HT-29 (cell line): ENCODE results near the gene CLIC4. TPM values are rescaled to one million over a fixed set of nuclear protein-coding genes. Genes with fewer than 3 reads are reported as not detected.
A peak's percentile ranks its signal among the peaks of the same experiment; 100 is the strongest.
"Not testable (repeated sequence)": the region's sequence is repeated elsewhere in the genome, so short reads cannot be mapped to it uniquely, and the experiment has no call there.

ENCODE experiments used
- DNase-seq: peaks from one replicate; pipeline ENCODE4 v3.0.0-alpha.2; 2015; ENCODE audit warnings: low spot score
- total RNA-seq: library from RNA; depleted of rRNA; stranded (reverse); fragments of >200 nt; shearing (Covaris generic); gene quantifications from 2 replicates; pipeline ENCODE4 v1.2.3, GENCODE V29; 2014

CLIC4 gene
- total RNA-seq, 1 experiment from 2014 or later = 22.5 TPM

DNA sequence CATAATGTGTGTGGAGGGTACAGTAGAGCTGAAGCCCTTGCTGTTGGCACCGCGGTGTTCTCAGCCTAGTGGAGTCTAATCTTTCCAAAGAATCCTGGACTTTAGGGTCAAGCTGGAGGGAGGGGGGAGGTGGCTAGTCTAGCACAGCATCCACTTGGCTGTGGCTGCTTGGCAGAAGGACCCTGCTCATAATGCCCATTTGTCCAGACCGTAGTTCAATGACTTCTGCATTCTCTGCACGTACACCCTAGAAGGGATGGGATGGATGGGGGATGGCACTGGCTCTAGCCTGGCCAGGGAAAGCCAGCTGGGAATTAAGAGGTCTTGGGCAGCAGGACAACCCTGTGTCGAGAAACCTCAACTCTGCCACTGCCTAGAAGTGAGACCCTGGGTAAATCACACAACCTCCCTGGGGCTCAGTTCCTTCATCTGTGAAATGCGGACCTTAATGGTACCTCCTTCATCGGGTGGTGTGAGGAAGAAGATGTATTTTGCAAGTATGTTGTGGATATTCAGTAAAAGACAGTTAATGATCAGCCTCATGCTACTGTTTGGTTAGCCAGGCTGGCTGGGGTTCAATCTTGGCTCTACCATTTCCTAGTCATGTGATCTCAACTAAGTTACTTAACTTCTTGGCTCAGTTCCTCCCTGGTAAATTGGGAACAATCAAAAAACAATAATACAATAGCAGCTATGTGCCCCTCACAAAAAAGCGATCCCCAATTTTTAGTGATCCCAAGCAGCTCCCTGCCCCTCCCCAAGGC lies 27.2 kb upstream of the CLIC4 start:
- DNase-seq = no peak

DNA sequence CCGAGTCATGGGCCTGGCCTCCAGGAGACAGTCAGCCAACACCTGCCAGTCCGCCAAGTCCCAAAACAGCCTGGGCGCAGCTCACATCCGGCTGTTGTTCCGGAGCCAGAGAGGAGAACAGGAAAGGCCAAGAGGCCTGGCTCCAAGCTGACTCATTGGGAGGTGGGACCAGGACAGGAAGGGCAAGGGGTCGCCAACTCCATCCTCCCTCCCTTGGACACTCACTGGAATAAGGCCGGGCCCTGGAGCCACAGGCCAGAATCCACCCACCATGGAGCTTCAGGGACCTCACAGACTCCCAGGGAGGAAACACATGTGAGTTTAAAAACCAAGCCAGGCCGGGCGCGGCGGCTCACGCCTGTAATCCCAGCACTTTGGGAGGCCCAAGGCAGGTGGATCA lies 25.1 kb upstream of the CLIC4 start:
- DNase-seq = no peak

DNA sequence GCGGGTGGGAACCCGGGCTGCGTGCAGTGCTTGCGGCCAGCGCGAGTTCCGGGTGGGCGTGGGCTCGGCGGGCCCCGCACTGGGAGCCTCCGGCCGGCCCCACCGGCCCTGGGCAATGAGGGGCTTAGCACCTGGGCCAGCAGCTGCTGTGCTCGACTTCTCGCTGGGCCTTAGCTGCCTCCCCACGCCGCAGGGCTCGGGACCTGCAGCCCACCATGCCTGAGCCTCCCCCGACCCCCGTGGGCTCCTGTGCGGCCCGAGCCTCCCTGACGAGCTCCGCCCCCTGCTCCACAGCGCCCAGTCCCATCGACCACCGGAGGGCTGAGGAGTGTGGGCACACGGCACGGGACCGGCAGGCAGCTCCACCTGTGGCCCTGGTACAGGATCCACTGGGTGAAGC lies 23.7 kb upstream of the CLIC4 start:
- DNase-seq = no peak

DNA sequence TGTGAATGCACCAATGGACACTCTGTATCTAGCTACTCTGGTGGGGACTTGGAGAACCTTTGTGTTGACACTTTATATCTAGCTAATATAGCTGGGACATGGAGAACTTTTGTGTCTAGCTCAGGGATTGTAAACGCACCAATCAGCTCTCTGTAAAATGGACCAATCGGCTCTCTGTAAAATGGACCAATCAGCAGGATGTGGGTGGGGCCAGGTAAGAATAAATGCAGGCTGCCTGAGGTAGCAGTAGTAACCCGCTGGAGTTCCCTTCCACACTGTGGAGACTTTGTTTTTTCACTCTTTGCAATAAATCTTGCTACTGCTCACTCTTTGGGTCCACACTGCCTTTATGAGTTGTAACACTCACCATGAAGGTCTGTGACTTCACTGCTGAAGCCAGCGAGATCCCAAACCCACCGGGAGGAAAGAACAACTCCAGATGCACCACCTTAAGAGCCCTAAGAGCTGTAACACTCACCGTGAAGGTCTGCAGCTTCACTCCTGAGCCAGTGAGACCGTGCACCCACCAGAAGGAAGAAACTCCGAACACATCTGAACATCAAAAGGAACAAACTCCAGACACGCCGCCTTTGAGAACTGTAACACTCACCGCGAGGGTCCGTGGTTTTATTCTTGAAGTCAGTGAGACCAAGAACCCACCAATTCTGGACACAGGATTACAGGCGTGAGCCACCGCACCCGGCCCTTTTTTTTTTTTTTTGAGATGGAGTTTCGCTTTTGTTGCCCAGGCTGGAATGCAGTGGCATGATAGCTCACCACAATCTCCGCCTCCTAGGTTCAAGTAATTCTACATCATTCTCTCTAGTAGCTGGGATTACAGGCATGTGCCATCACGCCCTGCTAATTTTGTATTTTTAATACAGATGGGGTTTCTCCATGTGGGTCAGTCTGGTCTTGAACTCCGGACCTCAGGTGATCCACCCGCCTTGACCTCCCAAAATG lies 22.9 kb upstream of the CLIC4 start:
- DNase-seq = not testable (repeated sequence)

DNA sequence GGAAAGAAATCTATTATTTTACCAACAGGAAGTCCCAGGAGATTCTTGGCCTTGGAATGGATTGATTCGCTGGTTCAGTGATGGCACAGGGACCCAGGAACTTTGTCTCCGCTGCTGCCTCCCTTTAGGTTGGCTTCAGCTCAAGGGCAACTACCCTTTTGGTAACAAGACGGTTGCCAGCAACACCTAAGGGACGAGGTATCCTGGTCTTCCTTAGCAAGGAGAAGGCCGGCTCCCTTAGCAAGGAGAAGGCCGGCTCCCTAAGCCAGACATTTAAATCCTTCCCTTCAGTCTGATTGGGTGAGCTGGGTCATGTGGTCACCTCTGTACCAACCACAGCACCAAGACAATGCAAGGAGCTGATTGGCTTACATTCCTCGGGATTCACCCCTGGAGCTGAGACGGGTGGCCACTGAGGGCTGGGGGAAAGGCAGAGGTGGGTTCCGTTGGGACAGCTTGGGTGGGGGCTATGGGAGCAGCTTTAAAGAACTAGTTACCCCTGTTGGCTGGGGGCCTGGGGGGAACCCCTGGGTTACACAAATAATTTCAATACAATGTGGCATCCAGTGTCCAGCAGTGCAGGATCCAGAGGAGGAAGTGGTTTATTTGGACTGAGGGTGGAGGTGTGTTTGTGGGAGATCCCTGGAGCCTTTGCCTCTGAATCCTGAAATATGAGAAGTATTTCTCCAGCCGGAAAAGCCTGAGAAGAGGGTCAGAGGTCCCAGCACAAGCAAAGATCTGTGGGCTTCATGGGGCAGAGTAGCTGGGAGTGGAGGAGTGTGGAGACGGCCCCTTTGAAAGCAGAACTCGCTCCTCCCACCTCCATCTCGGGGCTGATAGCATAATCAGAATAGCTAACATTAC lies 20.7 kb upstream of the CLIC4 start:
- peak; percentile 92 for DNase-seq

DNA sequence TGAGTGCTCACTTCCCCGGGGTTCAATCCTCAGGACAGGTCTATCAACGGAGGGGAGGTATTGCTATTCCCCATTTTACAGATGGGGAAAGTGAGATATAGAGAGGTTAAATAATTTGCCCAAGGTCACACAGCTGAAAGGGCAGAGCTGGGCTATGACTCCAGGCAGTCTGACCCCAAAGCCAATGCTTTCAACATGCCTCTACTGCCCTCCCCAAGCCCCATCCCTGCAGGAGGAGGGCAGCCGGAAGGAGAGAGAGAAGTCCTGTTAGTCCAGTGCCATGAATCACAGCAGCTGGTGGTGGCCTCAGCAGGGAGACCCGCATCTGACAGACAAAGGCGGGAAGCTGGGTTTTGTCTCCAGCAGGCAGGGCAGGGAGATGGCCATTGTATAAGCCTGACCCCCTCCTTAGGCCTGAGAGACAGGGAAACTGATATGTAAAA lies 20.0 kb upstream of the CLIC4 start:
- DNase-seq = peak; percentile 71

DNA sequence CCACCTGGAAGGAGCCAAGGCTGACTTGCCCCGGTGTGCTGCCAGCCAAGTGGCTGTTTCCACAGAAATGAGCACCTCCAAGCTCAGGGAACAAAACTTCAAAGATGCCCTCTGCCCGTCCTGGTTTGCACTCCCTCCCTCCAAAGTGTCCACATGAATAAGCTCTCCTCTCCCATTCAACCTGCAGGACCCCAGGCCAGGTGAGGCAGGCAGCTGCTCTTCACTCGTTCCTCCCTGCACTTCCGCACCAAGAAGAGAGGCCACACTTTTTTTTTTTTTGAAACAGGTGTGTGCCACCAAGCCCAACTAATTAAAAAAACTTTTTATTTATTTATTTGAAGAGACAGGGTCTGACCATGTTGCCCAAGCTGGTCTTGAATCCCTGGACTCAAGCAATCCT lies 18.5 kb upstream of the CLIC4 start:
- DNase-seq = no peak

DNA sequence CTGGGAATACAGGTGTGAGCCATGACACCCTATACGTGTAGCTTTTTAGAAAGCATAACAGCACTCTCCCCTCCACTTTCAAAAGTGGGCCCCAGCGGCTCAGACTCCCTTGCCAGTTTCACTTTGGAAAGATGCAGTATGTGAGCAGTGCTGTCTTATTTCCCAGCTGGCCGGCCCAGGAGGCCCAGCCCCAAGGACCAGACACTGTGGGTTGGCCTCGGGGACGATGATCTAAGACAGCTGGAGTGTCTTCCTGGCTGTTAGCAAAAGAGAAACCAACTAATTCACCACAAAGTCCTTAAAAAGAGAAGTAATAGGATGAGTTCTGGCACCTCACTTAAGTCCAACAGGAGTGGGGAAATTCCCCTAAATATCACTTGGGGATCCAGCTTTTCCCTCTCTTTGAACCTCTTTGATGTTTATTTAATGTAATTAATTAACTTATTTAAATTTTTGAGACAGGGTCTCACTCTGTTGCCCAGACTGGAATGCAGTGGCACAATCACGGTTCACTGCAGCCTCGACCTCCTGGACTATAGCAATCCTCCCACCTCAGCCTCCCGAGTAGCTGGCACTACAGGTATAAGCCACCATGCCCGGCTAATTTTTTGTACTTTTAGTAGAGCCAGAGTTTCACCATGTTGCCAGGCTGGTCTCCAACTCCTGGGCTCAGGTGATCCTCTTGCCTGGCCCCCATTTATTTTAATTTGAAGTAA lies 17.6 kb upstream of the CLIC4 start:
- DNase-seq = no peak

DNA sequence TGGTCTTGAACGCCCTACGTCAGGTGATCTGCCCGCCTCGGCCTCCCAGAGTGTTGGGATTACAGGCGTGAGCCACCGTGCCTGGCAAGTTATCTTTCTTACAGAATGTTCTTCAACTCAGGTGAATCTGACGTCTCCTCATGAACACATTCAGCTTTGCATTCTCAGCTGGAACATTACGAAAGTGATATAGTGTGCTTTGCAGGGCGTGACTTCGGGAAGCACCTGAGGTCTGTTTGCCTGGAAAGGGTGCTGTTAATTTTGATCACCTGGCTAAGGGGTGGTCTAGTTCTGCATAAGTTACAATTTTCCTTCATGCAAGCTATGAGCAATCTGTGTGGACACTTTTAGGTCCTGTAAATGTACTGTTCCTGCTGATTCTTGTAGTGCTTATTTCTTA lies 16.3 kb upstream of the CLIC4 start:
- no peak for DNase-seq

DNA sequence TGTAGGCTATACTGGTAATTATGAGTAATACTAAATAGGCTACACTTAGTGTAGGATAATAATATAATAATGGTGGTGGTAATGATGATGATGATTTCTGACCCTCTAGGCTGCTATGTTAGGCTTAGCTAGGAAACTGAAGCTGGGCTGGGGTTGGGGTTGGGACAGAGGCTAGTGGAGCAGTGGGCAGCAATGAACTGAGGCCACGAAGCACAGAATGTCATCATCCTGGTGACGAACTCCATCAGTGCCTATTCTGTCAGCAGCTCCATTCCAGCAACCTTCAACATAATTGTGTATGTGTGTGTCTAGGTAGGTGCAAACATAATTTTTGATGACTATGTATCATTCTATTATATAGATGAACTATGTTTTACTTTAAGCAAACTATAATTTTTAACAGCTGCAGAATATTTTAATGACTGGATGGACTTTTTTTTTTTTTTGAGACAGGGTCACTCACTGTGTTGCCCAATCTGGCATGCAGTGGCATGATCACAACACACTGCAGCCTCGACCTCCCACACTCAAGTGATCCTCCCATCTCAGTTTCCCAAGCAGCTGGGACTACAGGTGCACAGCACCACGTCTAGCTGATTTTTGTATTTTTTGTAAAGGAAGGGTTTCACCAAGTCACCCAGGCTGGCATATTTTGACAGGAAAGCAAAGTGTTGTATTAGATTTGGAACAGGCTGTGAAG lies 12.9 kb upstream of the CLIC4 start:
- DNase-seq = no peak

DNA sequence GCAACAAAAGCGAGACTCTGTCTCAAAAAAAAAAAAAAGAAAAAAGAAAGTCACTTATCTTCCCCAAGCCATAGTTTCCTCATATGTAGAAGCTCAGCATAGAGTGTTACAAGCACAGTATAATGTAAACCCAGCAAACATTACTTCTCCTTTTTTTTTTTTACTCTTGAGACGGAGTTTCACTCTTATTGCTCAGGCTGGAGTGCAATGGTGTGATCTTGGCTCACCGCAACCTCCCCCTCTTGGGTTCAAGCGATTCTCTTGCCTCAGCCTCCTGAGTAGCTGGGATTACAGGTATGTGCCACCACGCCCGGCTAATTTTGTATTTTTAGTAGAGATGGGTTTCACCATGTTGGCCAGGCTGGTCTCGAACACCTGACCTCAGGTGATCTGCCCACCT lies 11.9 kb upstream of the CLIC4 start:
- not testable (repeated sequence) for DNase-seq

DNA sequence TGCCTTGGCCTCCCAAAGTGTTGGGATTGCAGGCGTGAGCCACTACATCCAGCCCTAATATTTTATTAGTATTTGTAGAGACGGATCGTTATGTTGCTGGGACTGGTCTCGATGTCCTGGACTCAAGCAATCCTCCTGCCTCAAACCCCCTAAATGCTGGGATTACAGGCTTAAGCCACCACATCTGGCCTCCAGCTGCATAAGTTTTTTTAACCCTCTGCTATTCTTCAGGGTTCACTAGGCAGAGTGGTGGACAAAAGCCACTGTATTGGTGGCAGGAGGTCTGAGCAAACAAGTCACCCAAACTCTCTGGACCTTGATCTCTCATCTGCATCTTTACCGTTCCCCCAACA lies 10.1 kb upstream of the CLIC4 start:
- no peak for DNase-seq

DNA sequence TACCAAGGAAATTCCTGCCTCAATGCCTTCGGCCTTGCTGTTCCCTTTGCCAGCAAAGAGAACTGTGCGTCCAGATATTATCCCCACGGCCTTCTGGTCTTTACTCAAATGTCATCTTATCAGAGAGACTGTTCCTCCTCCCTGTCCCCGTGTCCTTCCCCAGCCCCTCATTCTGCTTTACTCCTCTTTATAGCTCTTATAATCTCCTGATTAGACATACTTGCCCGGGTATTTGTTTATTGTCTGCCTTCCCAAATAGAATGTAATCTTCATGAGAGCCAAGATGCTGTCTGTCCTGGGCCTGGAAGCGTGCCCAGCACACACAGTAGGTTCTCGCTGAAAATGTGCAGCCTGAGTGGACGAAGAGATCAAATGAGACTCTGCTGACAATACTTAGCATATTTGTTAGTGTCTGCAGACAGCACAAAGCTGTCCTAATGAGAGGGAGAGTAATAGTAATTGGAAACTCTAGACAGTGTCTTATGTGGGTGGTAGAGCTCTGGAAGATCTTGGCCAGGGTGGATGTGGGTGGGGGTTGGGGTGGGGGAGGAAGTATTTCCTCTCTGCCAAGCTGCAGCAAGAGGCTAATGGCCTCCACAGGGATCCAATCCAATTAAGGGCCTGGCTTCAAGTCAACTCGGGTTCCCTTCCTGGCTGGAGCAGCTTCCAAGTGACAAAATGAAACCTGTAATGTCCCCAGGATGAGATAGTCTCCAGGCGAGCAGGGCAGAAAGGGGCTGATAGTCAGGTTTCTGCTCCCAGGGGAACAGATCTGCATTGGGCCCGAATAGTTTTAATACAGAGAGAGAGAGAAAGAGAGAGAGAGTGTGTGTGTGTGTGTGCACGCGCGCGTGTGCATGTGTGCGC lies 9.5 kb upstream of the CLIC4 start:
- no peak for DNase-seq

DNA sequence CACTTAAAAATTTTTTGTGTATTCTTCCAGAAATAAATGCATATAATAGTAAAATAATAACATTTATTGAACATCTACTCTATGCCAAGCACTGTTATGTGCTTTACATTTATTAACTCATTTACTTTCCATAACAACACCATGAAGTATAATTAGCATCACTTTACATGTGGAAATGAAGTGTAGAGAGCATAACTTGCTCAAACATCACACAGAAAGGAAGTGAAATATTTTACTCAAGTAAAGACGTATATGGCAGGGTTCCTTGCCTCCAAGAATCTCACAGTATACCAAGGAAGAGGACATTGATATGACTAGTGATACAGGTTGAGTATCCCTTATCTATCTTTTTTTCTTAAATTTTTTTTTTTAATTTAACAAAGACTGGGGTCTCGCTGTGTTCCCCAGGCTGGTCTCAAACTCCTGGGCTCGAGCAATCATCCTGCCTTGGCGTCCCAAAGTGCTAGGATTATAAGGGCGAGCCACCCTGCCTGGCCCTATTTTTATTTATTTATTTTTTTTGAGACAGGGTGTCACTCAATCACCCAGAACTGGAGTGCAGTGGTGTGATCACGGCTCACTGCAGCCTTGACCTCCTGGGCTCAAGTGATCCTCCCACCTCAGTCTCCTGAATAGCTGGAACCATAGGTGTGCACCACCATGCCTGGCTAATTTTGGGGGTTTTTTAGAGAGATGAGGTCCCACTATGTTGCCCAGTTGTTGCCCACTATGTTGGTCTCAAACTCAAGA lies 7.7 kb upstream of the CLIC4 start:
- no peak for DNase-seq

DNA sequence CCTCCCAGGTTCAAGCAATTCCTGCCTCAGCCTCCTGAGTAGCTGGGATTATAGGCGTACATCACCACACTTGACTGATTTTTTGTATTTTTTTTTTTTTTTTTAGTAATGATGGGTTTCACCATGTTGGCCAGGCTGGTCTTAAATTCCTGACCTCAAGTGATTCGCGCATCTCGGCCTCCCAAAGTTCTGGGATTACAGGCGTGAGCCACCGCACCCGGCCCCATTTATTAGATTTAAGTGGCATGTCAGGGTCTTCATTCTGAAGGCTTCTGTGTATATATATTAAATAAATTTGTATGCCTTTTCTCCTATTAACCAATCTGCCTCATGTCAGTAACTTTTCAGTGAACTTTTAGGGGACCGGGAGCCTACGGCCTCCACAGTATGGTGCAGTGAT lies 6.0 kb upstream of the CLIC4 start:
- DNase-seq = no peak

DNA sequence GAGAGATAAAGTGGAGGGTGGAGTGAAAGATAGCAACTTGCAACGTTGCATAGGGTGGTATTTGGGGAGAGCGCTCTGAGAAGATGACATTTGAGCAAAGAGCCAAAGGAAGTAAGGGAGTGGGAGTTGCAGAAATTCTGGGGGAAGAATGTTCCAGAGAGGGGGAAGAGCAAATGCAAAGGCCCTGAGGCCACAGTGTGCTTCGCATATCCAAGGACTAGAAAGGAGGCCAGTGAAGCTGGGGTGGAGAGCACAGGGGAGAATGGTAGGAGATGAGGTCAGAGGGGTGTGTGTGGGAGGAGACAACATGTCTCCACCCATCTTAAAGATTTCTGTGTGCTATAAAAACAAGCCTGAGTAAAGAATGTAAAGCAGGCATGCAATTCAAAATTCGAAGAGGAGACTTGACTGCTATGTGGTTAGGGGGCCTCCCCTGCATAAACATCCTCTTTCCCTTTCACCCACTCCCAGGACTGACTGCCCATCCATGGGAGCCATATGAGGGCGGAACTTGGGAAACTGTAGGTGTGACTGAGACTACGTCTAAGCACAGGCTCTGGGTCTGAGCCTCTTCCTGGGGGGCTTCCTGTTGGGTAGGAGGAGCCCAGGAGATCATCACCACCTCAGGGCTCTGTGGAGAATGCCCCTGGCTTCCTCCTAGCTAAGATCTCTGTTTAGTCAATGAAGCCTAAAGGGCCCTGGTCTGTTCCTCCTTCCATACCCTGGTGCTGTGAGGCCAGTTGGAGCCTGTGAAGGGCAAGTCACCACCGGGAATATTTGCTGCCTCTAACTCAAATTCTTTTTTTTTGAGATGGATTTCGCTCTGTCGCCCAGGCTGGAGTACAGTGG lies 2.9 kb upstream of the CLIC4 start:
- peak; percentile 49 for DNase-seq

DNA sequence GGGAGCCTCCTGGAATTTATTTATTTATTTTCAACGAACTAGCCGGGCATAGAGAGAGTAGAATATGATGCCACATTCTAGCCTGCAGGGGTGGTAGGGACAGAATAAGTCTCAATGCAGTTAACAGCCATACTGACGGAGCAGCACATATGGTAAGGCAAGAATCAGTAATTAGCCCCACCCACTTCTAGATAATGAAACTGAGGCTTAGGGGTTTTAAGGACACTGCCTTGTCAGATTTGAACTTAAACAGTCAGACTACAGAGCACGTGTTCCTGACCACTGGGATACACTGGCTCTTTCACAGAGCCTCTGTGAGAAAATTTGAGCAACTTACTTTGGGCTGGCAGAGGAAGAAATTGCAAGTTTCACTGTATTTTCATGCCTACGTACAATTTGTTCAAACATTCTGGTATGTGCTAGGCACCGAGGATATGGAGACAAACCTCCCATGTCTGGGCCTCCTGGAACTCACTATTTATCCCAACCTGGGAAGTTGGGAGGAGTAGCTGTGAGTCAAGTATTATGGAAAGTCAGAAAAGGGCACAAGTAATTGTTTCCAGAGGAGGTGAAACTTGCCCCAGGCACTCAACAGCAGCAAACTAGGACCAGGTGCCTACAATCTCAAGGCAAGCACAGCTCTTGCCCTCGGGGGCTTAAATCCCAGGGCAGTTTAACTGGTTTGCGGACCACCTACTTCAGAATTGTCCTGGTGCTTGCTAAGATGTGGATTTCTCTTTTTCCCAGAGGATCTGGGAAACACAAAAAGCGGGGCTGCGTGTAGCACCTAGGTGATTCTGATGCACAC lies 1.6 kb upstream of the CLIC4 start:
- no peak for DNase-seq
